ENCODE data around the gene SLC6A8. TPM values are rescaled to one million over a fixed set of nuclear protein-coding genes. Genes with fewer than 3 reads are reported as not detected.

SLC6A8 gene
- polyA plus RNA-seq, 2 of the 4 experiments (the other 2 are of a cell fraction), result 2.0 to 6.1 TPM

DNA sequence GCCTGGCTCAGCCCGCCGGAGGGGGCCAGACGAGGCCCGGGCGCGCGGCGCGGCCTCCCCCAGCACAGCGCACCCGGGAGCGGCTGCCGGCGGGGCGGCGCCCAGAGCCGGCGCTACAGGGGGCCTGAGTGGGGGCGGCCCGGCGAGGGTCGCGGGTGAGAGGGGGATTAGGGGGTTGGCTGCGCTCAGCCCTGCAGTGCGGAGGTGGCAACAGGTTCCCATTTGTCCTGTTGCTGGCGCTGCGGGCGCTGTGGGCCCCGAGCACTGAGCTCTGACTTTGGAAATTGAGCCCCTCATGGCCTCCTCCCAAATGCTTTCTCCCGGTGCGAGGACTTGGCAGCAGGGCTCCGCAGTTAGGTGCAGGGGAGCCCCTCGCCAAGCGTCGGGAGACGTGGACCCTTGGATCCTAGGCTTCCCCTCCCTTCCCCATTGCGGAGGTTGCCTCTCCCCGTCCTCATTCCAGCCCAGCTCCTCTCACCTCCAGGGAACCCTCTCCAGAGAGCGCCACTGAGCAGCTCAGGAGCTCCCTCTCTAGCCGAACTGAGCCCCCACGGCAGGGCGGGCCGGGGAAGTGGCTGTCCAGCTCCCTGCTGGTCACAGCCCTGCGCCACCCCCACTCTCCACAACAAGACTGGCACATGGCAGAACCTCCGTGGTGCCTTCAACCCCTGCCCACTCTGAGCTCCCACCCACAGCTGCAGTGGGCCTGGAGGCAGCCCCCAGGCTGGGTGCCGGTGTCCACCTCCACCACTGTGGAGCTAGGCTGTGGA is 43.2 kb upstream of the SLC6A8 start:
- POLR2A ChIA-PET, result no interaction called here
- Histone ChIP-seq H3K4me2 (peak overlapping the region; percentile 96), H3K27ac (peak overlapping the region; percentile 65 to 88), H3K4me1 (peaks cover 31% of the 10 kb centered on the region; the same call in 2 of the 3 replicates), H3K4me3 (peak overlapping the region; percentile 59), H3K9me3 (no peaks in the 10 kb centered on the region)
- 24% methylated on average over 9 of the region's 46 CpGs for WGBS (ENCODE audit: missing lambda C conversion rate)
- no peak for TF ChIP-seq MAFK (IDR thresholded peaks at IDR 0.05; ENCODE audit: partially characterized antibody)
- no peak for TF ChIP-seq SREBF2 (IDR thresholded peaks at IDR 0.05)
- TF ChIP-seq, protein P1, sequence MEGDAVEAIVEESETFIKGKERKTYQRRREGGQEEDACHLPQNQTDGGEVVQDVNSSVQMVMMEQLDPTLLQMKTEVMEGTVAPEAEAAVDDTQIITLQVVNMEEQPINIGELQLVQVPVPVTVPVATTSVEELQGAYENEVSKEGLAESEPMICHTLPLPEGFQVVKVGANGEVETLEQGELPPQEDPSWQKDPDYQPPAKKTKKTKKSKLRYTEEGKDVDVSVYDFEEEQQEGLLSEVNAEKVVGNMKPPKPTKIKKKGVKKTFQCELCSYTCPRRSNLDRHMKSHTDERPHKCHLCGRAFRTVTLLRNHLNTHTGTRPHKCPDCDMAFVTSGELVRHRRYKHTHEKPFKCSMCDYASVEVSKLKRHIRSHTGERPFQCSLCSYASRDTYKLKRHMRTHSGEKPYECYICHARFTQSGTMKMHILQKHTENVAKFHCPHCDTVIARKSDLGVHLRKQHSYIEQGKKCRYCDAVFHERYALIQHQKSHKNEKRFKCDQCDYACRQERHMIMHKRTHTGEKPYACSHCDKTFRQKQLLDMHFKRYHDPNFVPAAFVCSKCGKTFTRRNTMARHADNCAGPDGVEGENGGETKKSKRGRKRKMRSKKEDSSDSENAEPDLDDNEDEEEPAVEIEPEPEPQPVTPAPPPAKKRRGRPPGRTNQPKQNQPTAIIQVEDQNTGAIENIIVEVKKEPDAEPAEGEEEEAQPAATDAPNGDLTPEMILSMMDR (IDR thresholded peaks at IDR 0.05), result peak; percentile 14; the same call in 1 of the 3 replicates
- TF ChIP-seq HOXB13 (CRISPR knock-in tag; IDR thresholded peaks at IDR 0.05; ENCODE audit: low read depth), result no peak
- no peak for TF ChIP-seq RFX5 (IDR thresholded peaks at IDR 0.05)
- TF ChIP-seq, protein P2, sequence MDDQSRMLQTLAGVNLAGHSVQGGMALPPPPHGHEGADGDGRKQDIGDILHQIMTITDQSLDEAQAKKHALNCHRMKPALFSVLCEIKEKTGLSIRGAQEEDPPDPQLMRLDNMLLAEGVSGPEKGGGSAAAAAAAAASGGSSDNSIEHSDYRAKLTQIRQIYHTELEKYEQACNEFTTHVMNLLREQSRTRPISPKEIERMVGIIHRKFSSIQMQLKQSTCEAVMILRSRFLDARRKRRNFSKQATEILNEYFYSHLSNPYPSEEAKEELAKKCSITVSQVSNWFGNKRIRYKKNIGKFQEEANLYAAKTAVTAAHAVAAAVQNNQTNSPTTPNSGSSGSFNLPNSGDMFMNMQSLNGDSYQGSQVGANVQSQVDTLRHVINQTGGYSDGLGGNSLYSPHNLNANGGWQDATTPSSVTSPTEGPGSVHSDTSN (IDR thresholded peaks at IDR 0.05), result no peak
- no peak for TF ChIP-seq EP300 (IDR thresholded peaks at IDR 0.05)
- FAIRE-seq (peak; percentile 36), DNase-seq (ENCODE audit: low read depth in 1 of 2, low spot score in 1 of 2) (peak in 1 of 2 experiments; percentile 59), ATAC-seq (peak; percentile 52 to 75)
- CTCF ChIA-PET, result interaction anchor here (0.7 to 5.3 kb wide), 33 partner anchors 9 to 624 kb away, joined by 3 to 58 read pairs (median 4); partner anchors contain the start of gene CCNQ

DNA sequence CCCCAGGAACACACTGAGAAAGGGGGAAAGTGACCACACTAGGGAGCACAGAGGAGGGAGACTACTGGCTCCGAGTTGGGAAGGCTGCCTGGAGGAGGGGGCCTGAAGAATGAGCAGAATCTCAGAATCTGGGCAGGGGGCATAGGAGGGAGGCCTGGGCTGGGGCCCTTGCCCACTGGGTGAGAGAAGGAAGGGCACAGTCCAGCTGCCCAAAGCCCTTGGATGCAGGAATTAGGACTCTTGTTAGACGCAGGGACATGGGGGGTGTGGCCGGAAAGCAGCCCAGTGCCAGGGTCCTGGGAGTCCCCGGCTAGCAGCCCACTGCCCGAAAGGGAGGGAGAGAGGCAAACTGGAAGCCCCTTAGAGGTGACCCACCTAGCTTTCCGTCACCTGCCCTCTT is 42.6 kb upstream of the SLC6A8 start:
- no peak for FAIRE-seq
- peaks cover 31% of the 10 kb centered on the region; the same call in 2 of the 3 replicates for H3K4me1 ChIP-seq
- TF ChIP-seq FOSL2 (IDR thresholded peaks at IDR 0.05) (no peak), FOSL2 (CRISPR knock-in tag; IDR thresholded peaks at IDR 0.05) (no peak), CBX2 (IDR thresholded peaks at IDR 0.05; ENCODE audit: borderline replicate concordance, low read depth) (no peak), POLR2A (IDR thresholded peaks at IDR 0.05; ENCODE audit: low read length) (no peak), ZFP36 (IDR thresholded peaks at IDR 0.05; ENCODE audit: borderline replicate concordance, partially characterized antibody) (peak; percentile 12)
- TF ChIP-seq, protein P3, sequence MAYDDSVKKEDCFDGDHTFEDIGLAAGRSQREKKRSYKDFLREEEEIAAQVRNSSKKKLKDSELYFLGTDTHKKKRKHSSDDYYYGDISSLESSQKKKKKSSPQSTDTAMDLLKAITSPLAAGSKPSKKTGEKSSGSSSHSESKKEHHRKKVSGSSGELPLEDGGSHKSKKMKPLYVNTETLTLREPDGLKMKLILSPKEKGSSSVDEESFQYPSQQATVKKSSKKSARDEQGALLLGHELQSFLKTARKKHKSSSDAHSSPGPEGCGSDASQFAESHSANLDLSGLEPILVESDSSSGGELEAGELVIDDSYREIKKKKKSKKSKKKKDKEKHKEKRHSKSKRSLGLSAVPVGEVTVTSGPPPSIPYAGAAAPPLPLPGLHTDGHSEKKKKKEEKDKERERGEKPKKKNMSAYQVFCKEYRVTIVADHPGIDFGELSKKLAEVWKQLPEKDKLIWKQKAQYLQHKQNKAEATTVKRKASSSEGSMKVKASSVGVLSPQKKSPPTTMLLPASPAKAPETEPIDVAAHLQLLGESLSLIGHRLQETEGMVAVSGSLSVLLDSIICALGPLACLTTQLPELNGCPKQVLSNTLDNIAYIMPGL (CRISPR knock-in tag; IDR thresholded peaks at IDR 0.05; ENCODE audit: borderline replicate concordance), result no peak
- TF ChIP-seq, protein P1 (IDR thresholded peaks at IDR 0.05), result no peak
- peak overlapping the region; percentile 96; the same call in 2 of the 3 replicates for H3K4me2 ChIP-seq
- WGBS (ENCODE audit: missing lambda C conversion rate), result 77% methylated on average over 6 of the region's 6 CpGs
- ATAC-seq, result no peak
- H3K4me3 ChIP-seq, result no peak overlapping the region
- H3K9me3 ChIP-seq, result no peaks in the 10 kb centered on the region
- POLR2A ChIA-PET, result no interaction called here
- DNase-seq (ENCODE audit: low read depth in 1 of 2, low spot score in 1 of 2), result no peak
- CTCF ChIA-PET, result interaction anchor here (0.8 to 5.3 kb wide), 32 partner anchors 8 to 625 kb away, joined by 3 to 58 read pairs (median 4); partner anchors contain the start of gene CCNQ
- H3K27ac ChIP-seq, result no peak overlapping the region

All from A549 (cell line).